PFSK-1 (cell line): ENCODE measurements around the gene EMCN.

Experiments used
- FOXP2 ChIP-seq: optimal IDR thresholded peaks from 2 replicates; pipeline ENCODE3; 2011; ENCODE audit warnings: borderline replicate concordance, control low read depth, inconsistent platforms; ENCODE audit not compliant: insufficient read depth; ENCODE audit errors: extremely low read length, extremely low read depth
- POLR2AphosphoS5 ChIP-seq: IDR thresholded peaks from 2 replicates; pipeline ENCODE4 v1.6.1; 2012; ENCODE audit warnings: low read depth, mild to moderate bottlenecking, control low read depth, low read length, moderate library complexity
- REST ChIP-seq, 2 experiments: IDR thresholded peaks; 2 replicates each; pipeline versions ENCODE4 v1.6.1 to v1.8.0; 2011 to 2012; ENCODE audit warnings: low read depth in 2 of 2, low read length in 2 of 2, control low read depth in 1 of 2, inconsistent platforms in 1 of 2, mild to moderate bottlenecking in 1 of 2, moderate library complexity in 1 of 2; ENCODE audit not compliant: insufficient read depth in 1 of 2
- SIN3A ChIP-seq: IDR thresholded peaks from 2 replicates; pipeline ENCODE4 v1.6.1; 2012; ENCODE audit warnings: mild to moderate bottlenecking, low read length, moderate library complexity, borderline replicate concordance; ENCODE audit not compliant: insufficient read depth
- TAF1 ChIP-seq: IDR thresholded peaks from 2 replicates; pipeline ENCODE4 v1.6.1; 2012; ENCODE audit warnings: low read length, control low read depth, borderline replicate concordance; ENCODE audit not compliant: insufficient read depth

The EMCN gene

GRCh38 chr4:100547541-100548199, 29.8 kb upstream of the EMCN start:
- TF ChIP-seq SIN3A (no peak), POLR2AphosphoS5 (no peak)

- TF ChIP-seq REST (IDR thresholded peaks at IDR 0.05; ENCODE audit: insufficient read depth in 1 of 2, low read depth in 2 of 2, low read length in 2 of 2) (no peak), TAF1 (no peak), SIN3A (no peak), FOXP2 (no peak), POLR2AphosphoS5 (no peak)
Observed at GRCh38 chr4:100545427-100545826, 27.6 kb upstream of the EMCN start.

- TF ChIP-seq SIN3A (no peak), POLR2AphosphoS5 (no peak), REST (IDR thresholded peaks at IDR 0.05; ENCODE audit: insufficient read depth in 1 of 2, low read depth in 2 of 2, low read length in 2 of 2) (no peak), FOXP2 (no peak), TAF1 (no peak)
Observed at GRCh38 chr4:100540131-100540530, 22.3 kb upstream of the EMCN start.

GRCh38 chr4:100539706-100540105, 21.9 kb upstream of the EMCN start:
- TF ChIP-seq REST (IDR thresholded peaks at IDR 0.05; ENCODE audit: insufficient read depth in 1 of 2, low read depth in 2 of 2, low read length in 2 of 2) (no peak), POLR2AphosphoS5 (no peak), FOXP2 (no peak), TAF1 (no peak), SIN3A (no peak)

GRCh38 chr4:100533741-100534140, 15.9 kb upstream of the EMCN start:
- no peak for TF ChIP-seq POLR2AphosphoS5
- no peak for TF ChIP-seq REST (IDR thresholded peaks at IDR 0.05; ENCODE audit: insufficient read depth in 1 of 2, low read depth in 2 of 2, low read length in 2 of 2)
- no peak for TF ChIP-seq FOXP2
- no peak for TF ChIP-seq TAF1
- TF ChIP-seq SIN3A: no peak
